Measurements from ENCODE around the gene GRB10. TPM values are rescaled to one million over a fixed set of nuclear protein-coding genes. Genes with fewer than 3 reads are reported as not detected.
"Not testable (repeated sequence)": the region's sequence is repeated elsewhere in the genome, so short reads cannot be mapped to it uniquely, and the experiment has no call there.

The GRB10 gene
- total RNA-seq, 1 experiment from 2014 or later, result 18.2 TPM

- no peak for DNase-seq (ENCODE audit: low read depth)
Measured at GRCh38 chr7:50779427-50779826, 3.3 kb downstream of the GRB10 start.

DNA sequence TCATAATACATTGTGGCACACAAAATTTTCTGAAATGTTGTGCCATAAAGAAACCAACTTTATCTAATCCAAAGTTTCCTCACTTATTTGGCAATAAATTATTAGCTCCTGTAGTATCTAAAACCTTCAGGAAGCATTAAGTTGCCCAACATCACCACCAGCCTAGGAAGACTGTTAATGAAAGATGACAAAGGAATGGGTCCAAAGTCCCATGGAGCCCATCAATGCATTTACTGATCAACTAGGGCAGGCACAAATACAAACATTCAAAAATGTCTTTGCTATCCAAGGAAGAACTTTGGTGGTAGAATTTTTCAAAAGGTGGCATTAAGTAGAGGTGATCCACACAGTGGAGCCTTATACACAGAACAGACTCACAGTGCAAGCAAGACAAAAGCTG, 4.5 kb downstream of the GRB10 start:
- DNase-seq (ENCODE audit: low read depth), result no peak

GRCh38 chr7:50775836-50776235, 6.9 kb downstream of the GRB10 start:
- DNase-seq (ENCODE audit: low read depth), result no peak

DNA sequence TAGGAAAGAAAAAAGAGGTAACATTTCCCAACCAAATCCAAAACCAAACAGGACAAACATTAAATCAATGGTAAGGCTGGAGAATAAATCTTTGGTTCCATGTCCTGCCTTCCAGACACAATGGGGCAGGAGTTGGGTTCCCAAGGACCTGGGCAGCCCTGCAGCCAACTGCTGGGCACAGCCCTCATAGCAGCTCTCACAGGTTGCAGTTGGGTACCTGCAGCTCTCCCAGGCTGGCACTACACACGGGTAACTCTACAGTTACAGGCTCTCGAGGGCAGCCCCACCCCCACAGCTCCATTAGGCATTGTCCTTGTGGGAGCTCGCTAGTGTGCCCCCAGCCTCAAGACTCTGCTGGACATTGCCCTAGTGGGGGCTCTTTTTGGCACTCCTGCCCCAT, 7.5 kb downstream of the GRB10 start:
- no peak for DNase-seq (ENCODE audit: low read depth)

DNA sequence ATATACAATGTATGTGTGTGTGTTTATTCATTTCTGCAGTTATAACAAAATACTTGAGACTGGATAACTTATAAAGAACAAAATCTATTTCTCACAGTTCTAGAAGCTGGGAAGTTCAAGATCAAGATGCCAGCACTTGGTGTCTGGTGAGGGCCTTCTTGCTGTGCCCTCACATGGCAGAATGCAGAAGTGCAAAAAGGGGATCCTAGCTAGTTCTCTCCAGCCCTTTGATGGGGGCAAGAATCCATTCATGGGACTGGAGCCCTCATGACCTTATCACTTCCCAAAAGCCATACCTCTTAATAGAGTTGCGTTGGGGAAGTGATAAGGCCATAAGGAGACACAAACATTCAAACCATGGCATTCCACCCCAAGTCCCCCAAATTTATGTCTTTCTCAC, 8.4 kb downstream of the GRB10 start:
- DNase-seq (ENCODE audit: low read depth), result no peak

- DNase-seq (ENCODE audit: low read depth), result not testable (repeated sequence)
Measured at GRCh38 chr7:50773071-50773470, 9.6 kb downstream of the GRB10 start.

DNA sequence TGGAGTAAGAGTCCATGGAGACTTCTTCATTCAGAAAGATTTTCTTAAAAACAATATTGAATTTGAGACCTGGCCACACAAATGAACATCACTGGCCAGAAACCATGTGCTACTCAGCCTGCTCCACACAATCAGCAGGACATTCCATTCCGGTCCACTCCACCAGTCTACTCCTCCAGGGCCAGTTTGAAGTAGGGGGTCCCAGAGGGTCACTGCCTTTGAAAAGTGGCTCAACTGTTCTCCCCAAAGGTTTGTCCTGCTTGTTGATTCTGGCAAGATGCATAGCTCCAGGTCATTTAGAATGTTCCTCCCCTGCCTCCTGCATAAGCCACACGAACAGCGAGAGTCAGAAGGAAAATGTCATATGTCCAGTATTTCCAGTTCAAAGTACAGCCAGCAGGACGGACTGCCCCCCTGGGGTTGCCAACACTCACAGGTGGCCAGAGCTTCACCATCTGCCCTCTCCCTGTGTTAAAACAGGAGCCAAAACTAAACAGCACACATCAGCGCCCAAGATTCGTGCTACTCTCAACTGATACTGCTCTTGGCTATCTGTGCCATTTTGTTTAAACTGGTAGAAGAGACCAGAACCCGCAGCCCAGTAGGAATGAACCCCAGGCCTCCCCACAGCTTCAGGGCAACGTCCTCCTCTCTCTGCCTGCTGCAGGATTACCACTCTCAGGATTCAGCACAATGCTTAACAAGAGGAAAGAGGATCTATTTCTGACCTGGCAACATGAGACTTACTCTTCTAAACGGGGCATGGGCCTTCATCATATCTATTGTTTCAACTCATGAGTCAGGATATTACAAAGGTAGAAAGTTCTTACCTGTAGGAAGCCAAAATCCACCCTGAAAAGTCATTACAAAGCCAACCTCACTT, 11.3 kb downstream of the GRB10 start:
- DNase-seq (ENCODE audit: low read depth), result no peak

DNA sequence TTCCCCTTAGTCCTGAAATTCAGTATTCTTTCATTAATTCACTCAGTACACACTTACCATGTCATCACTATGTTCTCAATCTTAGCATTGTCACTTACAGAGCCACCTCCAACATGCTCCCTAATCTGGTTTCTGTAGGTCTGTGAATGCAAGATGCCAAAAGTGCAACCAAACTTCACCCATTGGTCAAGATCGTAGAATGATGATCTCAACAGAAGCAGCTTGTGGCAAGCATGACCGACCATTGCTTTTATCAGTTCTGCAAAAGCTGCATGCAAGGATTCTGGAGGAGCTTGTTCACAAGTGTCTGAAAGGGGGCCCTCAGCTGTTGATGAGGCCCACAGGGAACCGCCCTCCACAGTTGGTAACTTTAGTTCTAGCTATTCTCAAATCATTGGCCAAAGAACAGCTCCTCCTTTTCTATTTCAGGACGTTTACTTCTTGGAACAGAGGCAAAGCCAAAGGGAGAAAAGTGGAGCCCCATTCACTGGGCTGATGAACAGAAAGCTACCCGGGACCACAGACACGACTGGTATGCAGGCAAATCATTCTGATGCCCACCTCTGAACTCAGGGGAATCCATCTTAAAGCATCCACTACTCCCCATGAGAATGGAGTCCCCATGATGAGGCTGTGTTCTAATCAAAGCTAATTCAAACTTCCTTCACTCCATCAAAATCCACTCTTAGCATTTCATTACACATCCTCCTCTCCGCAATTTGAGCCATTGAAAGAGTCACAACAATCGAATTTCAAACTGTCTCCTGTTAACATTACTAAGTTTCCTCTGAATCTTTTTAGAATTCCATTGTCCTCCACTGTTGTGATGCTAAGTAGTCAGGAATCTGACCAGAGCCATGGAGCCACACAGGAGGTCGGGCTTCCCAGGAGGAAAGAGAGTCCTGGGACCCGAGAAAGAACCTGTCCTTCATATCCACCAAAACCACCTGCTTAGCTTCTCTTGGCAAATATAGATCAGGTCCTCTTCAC, 13.9 kb downstream of the GRB10 start:
- DNase-seq (ENCODE audit: low read depth), result no peak

DNA sequence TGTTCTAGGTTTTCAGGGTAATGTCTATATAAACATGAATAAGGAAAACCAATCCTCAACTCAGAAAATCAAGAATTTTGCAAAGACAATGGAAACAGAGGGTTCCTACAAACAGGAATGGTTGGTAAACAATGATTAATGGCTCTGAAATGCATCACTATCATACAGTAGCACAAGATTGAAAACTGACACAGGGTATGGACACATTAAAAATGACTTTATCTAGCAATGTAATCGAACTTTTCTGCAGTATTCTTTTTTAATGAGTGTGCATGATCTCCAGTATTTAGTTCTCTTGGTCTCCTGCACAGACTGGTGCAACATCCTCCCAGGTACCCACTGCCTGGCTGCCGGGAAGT, 15.9 kb downstream of the GRB10 start:
- no peak for DNase-seq (ENCODE audit: low read depth)

DNA sequence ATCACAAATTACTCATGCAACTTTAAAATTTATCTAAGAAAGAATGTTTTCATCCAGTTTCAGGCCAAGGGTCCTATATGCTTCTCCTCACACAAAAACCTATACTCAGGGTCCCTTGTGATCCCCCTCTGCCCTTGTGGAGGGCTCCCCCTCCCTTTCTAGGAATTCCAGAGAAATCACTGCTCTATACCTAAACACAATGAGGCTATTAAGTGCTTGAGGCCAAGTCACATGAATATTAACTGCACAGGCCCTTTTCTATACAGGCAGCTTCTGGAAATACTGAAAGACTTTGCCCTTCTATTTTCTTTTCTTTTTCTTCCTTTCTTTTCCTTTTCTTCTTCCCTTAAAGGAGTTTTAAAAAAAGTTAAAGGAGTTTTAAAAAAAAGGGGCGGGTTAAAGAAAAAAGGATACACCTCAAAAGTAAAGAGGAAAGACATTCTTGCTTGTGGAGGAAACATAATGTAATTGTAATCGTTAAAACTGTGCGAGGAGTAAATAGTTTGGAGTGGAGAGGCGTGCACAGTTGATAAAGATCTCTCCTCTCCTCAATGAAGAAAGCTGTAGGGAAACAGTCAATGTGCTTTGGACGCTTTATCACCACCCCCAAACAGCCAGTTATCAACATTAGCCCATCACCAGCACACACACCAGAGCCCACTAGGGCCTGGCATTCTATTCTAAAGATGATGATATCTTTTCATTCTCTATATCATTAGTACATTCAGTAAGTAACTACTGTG, 16.4 kb downstream of the GRB10 start:
- DNase-seq (ENCODE audit: low read depth), result no peak

DNA sequence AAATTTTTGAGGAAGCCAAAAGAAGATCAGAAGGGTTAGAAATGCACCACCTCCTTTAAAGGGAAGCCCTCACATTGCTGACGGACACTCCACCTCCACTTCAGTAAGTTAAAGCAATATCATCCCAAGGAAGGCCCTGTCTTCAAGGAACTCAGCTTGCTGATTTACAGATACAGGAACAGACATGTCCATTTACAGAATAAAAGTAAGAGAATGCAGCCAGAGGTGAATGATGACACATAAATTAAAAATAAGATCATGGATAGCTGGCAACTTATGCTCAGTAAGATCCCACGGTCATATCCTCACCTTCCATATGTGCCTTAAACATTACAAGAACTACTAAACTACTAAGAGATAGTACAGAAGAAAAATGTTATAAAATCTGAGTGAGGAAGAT, 20.4 kb downstream of the GRB10 start:
- no peak for DNase-seq (ENCODE audit: low read depth)

- DNase-seq (ENCODE audit: low read depth), result no peak
Measured at GRCh38 chr7:50761713-50762112, 21.0 kb downstream of the GRB10 start.

GRCh38 chr7:50757703-50758390, 24.8 kb downstream of the GRB10 start:
- DNase-seq (ENCODE audit: low read depth), result no peak

- no peak for DNase-seq (ENCODE audit: low read depth)
Measured at GRCh38 chr7:50756180-50756579, 26.5 kb downstream of the GRB10 start.

DNA sequence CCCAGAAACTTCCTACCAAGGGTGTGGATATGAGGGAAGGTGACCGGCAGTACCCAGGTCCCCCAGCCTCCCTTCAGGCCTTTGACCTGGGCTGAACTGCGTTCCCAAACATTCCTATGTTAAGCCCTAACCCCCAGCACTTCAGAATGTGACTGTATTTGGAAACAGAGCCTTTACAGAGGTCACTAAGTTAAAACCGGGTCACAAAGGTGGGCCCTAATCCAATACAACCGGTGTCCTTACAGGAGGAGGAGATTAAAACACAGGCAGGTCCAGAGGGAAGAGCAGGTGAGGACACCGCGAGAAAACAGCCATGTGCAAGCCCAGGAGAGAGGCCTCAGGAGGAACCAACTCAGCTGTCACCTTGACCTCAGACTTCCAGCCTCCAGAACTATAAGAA, 28.0 kb downstream of the GRB10 start:
- no peak for DNase-seq (ENCODE audit: low read depth)

- no peak for DNase-seq (ENCODE audit: low read depth)
Measured at GRCh38 chr7:50754241-50754640, 28.5 kb downstream of the GRB10 start.

DNA sequence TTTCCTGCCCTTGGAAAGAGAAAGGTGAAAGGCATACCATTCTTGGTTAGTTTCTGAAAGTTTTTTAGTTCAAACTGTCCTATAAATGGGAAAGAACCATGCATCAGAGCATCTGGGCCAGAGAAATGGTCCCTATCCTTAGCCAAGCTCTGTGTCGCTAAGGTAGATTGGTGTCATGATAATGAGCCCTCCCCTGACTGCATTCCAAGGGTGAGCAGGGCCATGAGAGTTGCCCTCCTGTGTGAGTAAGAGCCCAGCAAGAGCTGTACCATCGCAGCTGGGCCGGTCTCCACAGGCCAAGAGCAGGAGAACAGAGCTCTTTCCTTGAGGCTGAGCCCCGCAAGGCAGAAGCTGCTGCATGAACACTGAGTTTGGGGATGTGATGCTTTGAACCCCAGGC, 30.3 kb downstream of the GRB10 start:
- no peak for DNase-seq (ENCODE audit: low read depth)

- DNase-seq (ENCODE audit: low read depth), result no peak
Measured at GRCh38 chr7:50751146-50751545, 31.6 kb downstream of the GRB10 start.

GRCh38 chr7:50749896-50750295, 32.8 kb downstream of the GRB10 start:
- no peak for DNase-seq (ENCODE audit: low read depth)

- DNase-seq (ENCODE audit: low read depth), result no peak
Measured at GRCh38 chr7:50748472-50748871, 34.2 kb downstream of the GRB10 start.

GRCh38 chr7:50745835-50746234, 36.9 kb downstream of the GRB10 start:
- no peak for DNase-seq (ENCODE audit: low read depth)
